Transverse colon (tissue), 4 donors: ENCODE results near the gene E2F7. TPM values are rescaled to one million over a fixed set of nuclear protein-coding genes. Genes with fewer than 3 reads are reported as not detected.

Source experiments
- DNase-seq: peaks from one replicate; pipeline ENCODE4 v3.0.0-alpha.2; 2019
- H3K27ac ChIP-seq, 4 donors: fragments of 200-600 bp; sonication (generic); 2 replicates each; pipeline ENCODE4 v1.5.1; 2016 to 2018; ENCODE audit warnings: inconsistent platforms in 4 of 4
- H3K27me3 ChIP-seq: fragments of 200-600 bp; sonication (generic); 2 replicates; pipeline ENCODE4 v1.5.1; 2017; ENCODE audit warnings: inconsistent platforms
- H3K36me3 ChIP-seq, 4 donors: fragments of 200-600 bp; sonication (generic); 2 replicates each; pipeline ENCODE4 v1.5.1; 2017 to 2019; ENCODE audit warnings: inconsistent platforms in 4 of 4
- H3K4me1 ChIP-seq, 4 donors: fragments of 200-600 bp; sonication (generic); 2 replicates each; pipeline ENCODE4 v1.5.1; 2017 to 2020; ENCODE audit warnings: inconsistent platforms in 4 of 4
- H3K4me3 ChIP-seq, 4 donors: fragments of 200-600 bp; sonication (generic); 1 replicate in 1 of 4; 2 replicates in 3 of 4; pipeline versions ENCODE4 v1.5.1 to v1.6.1; 2017 to 2019; ENCODE audit warnings: inconsistent platforms in 4 of 4
- H3K9me3 ChIP-seq, 2 donors: fragments of 200-600 bp; sonication (generic); 2 replicates each; pipeline ENCODE4 v1.5.1; 2017 to 2019; ENCODE audit warnings: inconsistent platforms in 2 of 2
- CTCF ChIP-seq, 5 experiments: fragments of 200-600 bp in 3 of 5; fragments of 450-650 bp in 2 of 5; sonication (generic) in 3 of 5; IDR thresholded peaks; 1 replicate in 2 of 5; 2 replicates in 3 of 5; pipeline ENCODE4 v1.5.1; 2016 to 2017; ENCODE audit warnings: antibody characterized with exemption in 5 of 5, inconsistent platforms in 3 of 5, mild to moderate bottlenecking in 2 of 5, moderate library complexity in 1 of 5
- EP300 ChIP-seq: sonication (generic); formaldehyde crosslinking; IDR thresholded peaks from one replicate; pipeline ENCODE4 v1.6.1; 2017; ENCODE audit warnings: antibody characterized with exemption, low read depth
- POLR2A ChIP-seq: fragments of 450-650 bp; IDR thresholded peaks from one replicate; pipeline ENCODE4 v1.6.1; 2016; ENCODE audit warnings: antibody characterized with exemption, mild to moderate bottlenecking, moderate library complexity
- POLR2AphosphoS5 ChIP-seq, 3 donors: sonication (generic); formaldehyde crosslinking; IDR thresholded peaks; one replicate each; pipeline ENCODE4 v1.6.1; 2016; ENCODE audit warnings: antibody characterized with exemption in 3 of 3
- WGBS, 2 donors: methylation state at CpG; one replicate each; pipeline ENCODE4 v1.1.5; 2018; ENCODE audit warnings: low coverage in 1 of 2; 5-methylcytosine and 5-hydroxymethylcytosine counted together
- in situ Hi-C, 4 donors: fragments of 200-750 bp; cut with MboI; loops; one replicate each; pipeline versions ENCODE4 v1.15.0 to v1.15.1; 2017; ENCODE audit warnings: low sequenced_read_pairs in 3 of 4, low pct_ligation_motif_present in 1 of 4, low pct_unique_long_range_greater_than_20kb in 1 of 4
- intact Hi-C: fragments of 100-400 bp; cut with DNase I; formaldehyde crosslinking; loops from one replicate; pipeline ENCODE4 v1.15.1; 2023; ENCODE audit warnings: low total_unique reads
- total RNA-seq, 4 donors: library from RNA; depleted of rRNA; stranded (reverse); fragments of >200 nt; gene quantifications; one replicate each; pipeline ENCODE4 v1.1.0, GENCODE V29; 2016

E2F7 gene
- total RNA-seq, 4 donors from 2014 or later = 0.20 to 0.79 (median 0.41) TPM; not detected in 1

GRCh38 chr12:77044721-77045120 lies 20.6 kb downstream of the E2F7 start:
- intact Hi-C loops (no loop called here), in situ Hi-C loops (no loop called here)
- Histone ChIP-seq H3K9me3 (no peaks in the 10 kb centered on the region), H3K27me3 (no peaks in the 10 kb centered on the region), H3K4me3 (no peak overlapping the region), H3K4me1 (no peaks in the 10 kb centered on the region), H3K36me3 (no peaks in the 10 kb centered on the region), H3K27ac (no peak overlapping the region)
- no peak for DNase-seq
- WGBS, 2 donors = 69 to 84% methylated on average over 2 of the region's 2 CpGs
- TF ChIP-seq POLR2AphosphoS5 (IDR thresholded peaks at IDR 0.05) (no peak), POLR2A (no peak), EP300 (no peak), CTCF (IDR thresholded peaks at IDR 0.05) (no peak)

- no peak for DNase-seq
- Histone ChIP-seq H3K27ac (no peak overlapping the region), H3K27me3 (no peaks in the 10 kb centered on the region), H3K4me1 (no peaks in the 10 kb centered on the region), H3K9me3 (peaks cover 0 to 6% of the 10 kb centered on the region in 2 donors), H3K4me3 (no peak overlapping the region), H3K36me3 (no peaks in the 10 kb centered on the region)
- 94% methylated on average over 8 of the region's 8 CpGs; no CpG with 5 or more reads in 1 of the 2 donors for WGBS, 2 donors
- in situ Hi-C loops = no loop called here
- intact Hi-C loops = no loop called here
- TF ChIP-seq POLR2A (no peak), CTCF (IDR thresholded peaks at IDR 0.05) (no peak), EP300 (no peak), POLR2AphosphoS5 (IDR thresholded peaks at IDR 0.05) (no peak)
These were observed 22.5 kb downstream of the E2F7 start for GRCh38 chr12:77042833-77043232.

GRCh38 chr12:77040231-77040630 lies 25.1 kb downstream of the E2F7 start:
- in situ Hi-C loops (no loop called here), intact Hi-C loops (no loop called here)
- H3K27ac ChIP-seq = no peak overlapping the region
- TF ChIP-seq EP300 = no peak
- no peak for TF ChIP-seq POLR2AphosphoS5 (IDR thresholded peaks at IDR 0.05)
- no peak for TF ChIP-seq POLR2A
- no peak for TF ChIP-seq CTCF (IDR thresholded peaks at IDR 0.05)
- whole genome bisulfite sequencing, 2 donors = 82 to 96% methylated on average over 3 to 4 of the region's 4 CpGs
- no peaks in the 10 kb centered on the region for H3K27me3 ChIP-seq
- H3K4me1 ChIP-seq = no peaks in the 10 kb centered on the region
- no peak overlapping the region for H3K4me3 ChIP-seq
- no peak for DNase-seq
- peaks cover 0 to 6% of the 10 kb centered on the region in 2 donors for H3K9me3 ChIP-seq
- no peaks in the 10 kb centered on the region for H3K36me3 ChIP-seq

GRCh38 chr12:77035226-77035625 lies 30.1 kb downstream of the E2F7 start:
- Histone ChIP-seq H3K27ac (no peak overlapping the region), H3K9me3 (peaks cover 0 to 6% of the 10 kb centered on the region in 2 donors), H3K27me3 (no peaks in the 10 kb centered on the region), H3K4me3 (no peak overlapping the region), H3K36me3 (no peaks in the 10 kb centered on the region), H3K4me1 (no peaks in the 10 kb centered on the region)
- 67 to 77% methylated on average over 1 of the region's 1 CpG for WGBS, 2 donors
- TF ChIP-seq CTCF (IDR thresholded peaks at IDR 0.05) = no peak
- TF ChIP-seq EP300 = no peak
- intact Hi-C loops (no loop called here), in situ Hi-C loops (no loop called here)
- DNase-seq = no peak
